ENCODE results near the gene UBE2Q1.

Gene UBE2Q1

DNA sequence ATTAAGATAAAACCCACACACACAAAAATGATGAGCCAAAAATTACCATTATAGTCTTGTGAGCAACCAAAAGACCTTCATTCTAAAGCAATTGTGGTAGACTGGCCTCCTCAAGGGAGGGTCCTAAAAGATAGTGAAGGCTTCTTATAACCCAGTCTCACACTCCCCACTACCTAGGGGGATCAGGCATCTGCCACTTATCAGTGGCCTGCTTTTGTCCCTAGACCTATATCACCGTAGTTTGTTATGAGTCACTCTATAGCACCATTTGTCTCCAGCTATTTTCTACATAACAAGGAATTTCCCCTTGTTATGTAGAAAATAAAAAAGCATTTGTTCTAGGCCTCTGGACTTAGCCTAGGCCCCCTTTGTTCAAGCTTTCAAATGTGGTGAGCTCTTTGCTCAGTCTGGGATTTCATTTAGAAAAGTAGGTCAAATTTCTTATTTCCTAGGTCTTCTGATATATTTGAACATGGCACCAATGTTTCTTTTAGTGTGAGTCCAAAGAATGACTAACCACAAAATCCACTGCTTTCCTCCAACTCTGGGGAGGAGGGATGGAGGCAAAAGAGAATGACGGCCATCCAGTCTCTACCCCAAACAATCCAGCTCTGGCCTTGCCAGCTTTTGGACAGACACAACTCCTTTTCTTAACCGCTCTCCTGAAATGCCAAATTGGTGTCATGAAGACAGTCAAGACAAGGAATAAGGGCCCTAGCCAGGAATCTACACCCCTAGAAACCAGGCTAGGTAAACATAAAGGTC is 40.6 kb upstream of the UBE2Q1 start:
- H3K27ac ChIP-seq: no peak overlapping the region
- TF ChIP-seq ZFX (IDR thresholded peaks at IDR 0.05): no peak
- TF ChIP-seq, protein P1, sequence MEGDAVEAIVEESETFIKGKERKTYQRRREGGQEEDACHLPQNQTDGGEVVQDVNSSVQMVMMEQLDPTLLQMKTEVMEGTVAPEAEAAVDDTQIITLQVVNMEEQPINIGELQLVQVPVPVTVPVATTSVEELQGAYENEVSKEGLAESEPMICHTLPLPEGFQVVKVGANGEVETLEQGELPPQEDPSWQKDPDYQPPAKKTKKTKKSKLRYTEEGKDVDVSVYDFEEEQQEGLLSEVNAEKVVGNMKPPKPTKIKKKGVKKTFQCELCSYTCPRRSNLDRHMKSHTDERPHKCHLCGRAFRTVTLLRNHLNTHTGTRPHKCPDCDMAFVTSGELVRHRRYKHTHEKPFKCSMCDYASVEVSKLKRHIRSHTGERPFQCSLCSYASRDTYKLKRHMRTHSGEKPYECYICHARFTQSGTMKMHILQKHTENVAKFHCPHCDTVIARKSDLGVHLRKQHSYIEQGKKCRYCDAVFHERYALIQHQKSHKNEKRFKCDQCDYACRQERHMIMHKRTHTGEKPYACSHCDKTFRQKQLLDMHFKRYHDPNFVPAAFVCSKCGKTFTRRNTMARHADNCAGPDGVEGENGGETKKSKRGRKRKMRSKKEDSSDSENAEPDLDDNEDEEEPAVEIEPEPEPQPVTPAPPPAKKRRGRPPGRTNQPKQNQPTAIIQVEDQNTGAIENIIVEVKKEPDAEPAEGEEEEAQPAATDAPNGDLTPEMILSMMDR (conservative IDR thresholded peaks at IDR 0.05): no peak

- no peak for TF ChIP-seq ZFX (IDR thresholded peaks at IDR 0.05)
- TF ChIP-seq, protein P1 (conservative IDR thresholded peaks at IDR 0.05): no peak
- H3K27ac ChIP-seq: no peak overlapping the region
Measured at GRCh38 chr1:154595621-154596020, 37.2 kb upstream of the UBE2Q1 start.

DNA sequence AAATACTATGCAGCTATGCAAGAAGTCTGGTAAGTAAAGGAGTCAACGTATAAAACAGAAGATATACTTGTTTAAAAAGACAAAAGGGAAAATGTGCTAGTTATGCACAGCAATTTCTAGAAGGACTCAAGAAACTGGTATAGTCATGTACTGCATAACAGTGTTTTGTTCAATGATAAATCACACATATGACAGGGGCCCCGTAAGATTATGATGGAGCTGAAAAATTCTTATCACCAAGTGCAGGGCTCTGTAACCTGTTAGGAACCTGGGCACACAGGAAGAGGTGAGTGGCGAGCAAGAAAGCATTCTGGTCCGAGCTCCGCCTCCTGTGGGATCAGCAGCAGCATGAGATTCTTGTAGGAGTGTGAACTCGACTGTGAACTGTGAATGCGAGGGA is 36.3 kb upstream of the UBE2Q1 start:
- H3K27ac ChIP-seq: no peak overlapping the region
- no peak for TF ChIP-seq ZFX (IDR thresholded peaks at IDR 0.05)
- TF ChIP-seq, protein P1 (conservative IDR thresholded peaks at IDR 0.05): no peak

- TF ChIP-seq, protein P1 (conservative IDR thresholded peaks at IDR 0.05): no peak
- no peak for TF ChIP-seq ZFX (IDR thresholded peaks at IDR 0.05)
- H3K27ac ChIP-seq: no peak overlapping the region
Measured at GRCh38 chr1:154593390-154593789, 34.9 kb upstream of the UBE2Q1 start.

- TF ChIP-seq ZFX (IDR thresholded peaks at IDR 0.05): no peak
- TF ChIP-seq, protein P1 (conservative IDR thresholded peaks at IDR 0.05): no peak
- no peak overlapping the region for H3K27ac ChIP-seq
Measured at GRCh38 chr1:154591206-154591605, 32.7 kb upstream of the UBE2Q1 start.

DNA sequence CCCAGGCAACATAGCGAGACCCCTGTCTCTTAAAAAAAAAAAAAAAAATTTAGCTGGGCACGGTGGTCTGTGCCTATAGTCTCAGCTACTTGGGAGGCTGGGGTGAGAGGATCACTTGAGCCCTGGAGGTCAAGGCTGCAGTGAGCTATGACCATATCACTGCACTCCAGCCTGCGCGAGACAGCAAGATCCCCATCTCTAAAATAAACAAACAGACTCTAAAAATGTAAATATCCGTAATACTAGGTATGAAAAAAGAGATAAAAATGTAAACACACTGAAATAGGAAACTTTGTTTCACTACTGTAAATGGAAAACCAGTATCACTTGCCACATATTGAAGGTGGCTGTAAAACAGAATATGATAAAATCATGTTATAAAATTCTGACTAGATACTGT is 32.3 kb upstream of the UBE2Q1 start:
- TF ChIP-seq ZFX (IDR thresholded peaks at IDR 0.05): no peak
- TF ChIP-seq, protein P1 (conservative IDR thresholded peaks at IDR 0.05): no peak

GRCh38 chr1:154589780-154590179 is 31.3 kb upstream of the UBE2Q1 start:
- TF ChIP-seq ZFX (IDR thresholded peaks at IDR 0.05): no peak
- TF ChIP-seq, protein P1 (conservative IDR thresholded peaks at IDR 0.05): no peak
- H3K27ac ChIP-seq: no peak overlapping the region

More for the DNA sequence above, 32.3 kb upstream of the UBE2Q1 start:
- no peak overlapping the region for H3K27ac ChIP-seq

Measured in C4-2B (cell line).